Embryonic facial prominence (tissue), 1 donor: ENCODE measurements around the gene CARS1.

Experiments
- DNase-seq: peaks from one replicate; pipeline ENCODE4 v3.0.0-alpha.2; 2016; ENCODE audit errors: extremely low spot score

CARS1 gene

GRCh38 chr11:3037945-3038271, 19.3 kb downstream of the CARS1 start:
- no peak for DNase-seq

- no peak for DNase-seq
Observed at GRCh38 chr11:3037040-3037944, 19.9 kb downstream of the CARS1 start.

DNA sequence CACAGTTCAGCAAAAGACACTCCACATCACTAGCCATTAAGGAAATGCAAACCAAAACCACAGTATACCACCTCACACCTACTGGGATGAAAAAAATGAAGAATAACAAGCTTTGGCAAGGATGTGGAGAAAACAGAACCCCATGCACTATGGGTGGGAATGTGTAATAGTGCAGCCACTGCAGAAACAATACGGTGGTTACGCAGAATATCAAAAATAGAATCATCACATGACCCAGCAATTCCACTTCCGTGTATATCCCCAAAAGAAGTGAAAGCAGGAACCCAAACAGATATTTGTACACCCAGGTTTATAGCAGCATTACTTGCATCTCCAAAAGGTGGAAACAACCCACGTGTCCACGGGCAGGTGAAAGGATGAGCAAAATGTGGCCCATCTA, 20.8 kb downstream of the CARS1 start:
- DNase-seq = no peak

- DNase-seq = no peak
Observed at GRCh38 chr11:3035333-3035732, 21.9 kb downstream of the CARS1 start.

DNA sequence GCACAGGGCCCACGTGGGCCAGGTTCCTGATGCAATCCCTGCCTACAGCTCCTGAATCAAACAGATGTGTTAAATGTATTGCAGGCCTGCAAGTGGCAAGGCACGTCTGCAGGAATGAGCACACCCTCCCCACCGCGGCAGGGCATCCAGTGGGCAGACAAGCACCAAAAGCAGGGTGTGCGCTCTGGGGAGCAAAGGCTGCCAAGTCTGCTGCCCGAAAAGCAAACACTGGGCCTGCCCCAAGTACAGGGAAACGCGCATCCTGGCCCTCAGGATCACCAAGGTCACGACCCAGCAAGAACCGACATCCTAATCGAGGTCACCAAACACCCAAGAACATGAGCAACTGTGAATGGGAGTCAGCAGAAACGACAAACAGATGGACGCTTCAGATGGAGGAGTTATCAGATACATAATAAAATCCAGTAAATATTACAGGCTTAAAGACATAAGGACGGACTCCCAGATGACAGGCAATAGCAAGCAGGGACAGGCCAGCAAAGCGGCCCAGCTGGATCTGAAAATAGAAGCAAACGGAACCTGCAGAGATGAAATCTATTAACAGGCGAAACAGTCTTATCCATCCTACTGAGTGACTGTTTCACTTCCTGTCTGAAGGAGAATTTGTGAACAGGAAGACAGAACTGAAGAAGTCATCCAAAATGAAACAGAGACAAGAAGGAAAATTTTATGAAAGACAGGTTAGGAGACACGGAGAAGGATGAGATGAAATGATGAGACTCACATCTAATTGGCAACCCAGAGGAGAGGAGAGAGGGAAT, 26.7 kb downstream of the CARS1 start:
- no peak for DNase-seq

- no peak for DNase-seq
Observed at GRCh38 chr11:3028813-3029212, 28.4 kb downstream of the CARS1 start.

GRCh38 chr11:3026803-3027202, 30.4 kb downstream of the CARS1 start:
- DNase-seq = no peak

DNA sequence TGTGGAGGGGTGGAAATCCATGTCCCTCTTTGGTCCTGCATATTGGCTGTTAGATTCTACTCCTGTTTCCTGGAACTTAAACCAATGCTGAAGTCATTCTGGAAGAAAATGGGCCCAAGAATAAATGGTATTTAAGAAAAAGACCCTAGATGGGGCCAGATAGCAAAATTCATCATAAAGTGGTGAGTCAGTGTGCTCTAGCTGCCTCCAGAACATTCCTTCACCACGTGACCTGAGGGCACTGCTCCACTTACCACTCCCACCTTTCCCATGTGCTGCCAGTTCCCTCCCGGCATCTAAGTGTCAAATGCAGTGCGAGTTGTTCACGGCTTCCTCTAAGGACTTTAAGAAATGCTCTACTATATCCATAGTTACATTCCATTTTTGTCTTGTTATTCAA, 34.2 kb downstream of the CARS1 start:
- no peak for DNase-seq

- DNase-seq = no peak
Observed at GRCh38 chr11:3022300-3022967, 34.8 kb downstream of the CARS1 start.

DNA sequence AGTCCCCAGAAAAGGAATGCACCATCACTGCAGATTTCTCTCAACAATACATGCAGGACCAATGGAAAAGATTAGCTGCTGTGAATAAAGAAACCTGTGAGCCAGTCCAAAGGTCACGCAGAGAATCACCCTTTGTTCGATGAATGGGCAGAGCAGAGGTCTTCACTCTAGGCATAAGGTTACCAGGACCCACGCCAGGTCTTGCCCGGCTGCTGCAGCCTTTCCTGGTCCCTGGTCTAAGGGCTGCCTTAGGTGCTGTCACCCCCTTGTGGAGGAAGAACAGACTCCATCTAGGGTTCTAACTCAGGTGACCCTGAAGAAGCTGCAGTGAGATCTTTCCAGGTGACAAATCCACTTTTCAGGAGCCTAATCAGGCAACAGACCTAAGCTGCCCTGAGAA, 36.1 kb downstream of the CARS1 start:
- DNase-seq = no peak

DNA sequence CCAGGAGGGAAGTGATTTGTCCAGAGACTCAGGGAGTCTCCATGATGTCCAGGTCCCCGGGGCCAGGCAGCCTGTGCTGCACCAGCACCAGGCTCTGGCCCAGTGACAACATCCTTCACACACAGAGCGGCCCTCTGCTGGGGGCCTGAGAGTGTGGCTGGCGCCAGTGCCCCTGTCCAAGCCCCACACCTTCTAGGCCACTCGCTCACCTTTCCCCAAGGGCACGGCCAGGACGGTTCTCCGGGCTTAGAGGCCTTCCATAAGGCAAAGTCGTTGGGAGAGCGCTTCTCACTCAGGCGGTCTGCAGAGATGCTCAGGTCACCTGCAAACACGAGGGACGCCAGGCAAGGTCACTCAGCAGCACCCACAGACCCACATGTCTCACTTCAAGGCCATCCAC, 37.2 kb downstream of the CARS1 start:
- no peak for DNase-seq

- no peak for DNase-seq
Observed at GRCh38 chr11:3018596-3018995, 38.6 kb downstream of the CARS1 start.

DNA sequence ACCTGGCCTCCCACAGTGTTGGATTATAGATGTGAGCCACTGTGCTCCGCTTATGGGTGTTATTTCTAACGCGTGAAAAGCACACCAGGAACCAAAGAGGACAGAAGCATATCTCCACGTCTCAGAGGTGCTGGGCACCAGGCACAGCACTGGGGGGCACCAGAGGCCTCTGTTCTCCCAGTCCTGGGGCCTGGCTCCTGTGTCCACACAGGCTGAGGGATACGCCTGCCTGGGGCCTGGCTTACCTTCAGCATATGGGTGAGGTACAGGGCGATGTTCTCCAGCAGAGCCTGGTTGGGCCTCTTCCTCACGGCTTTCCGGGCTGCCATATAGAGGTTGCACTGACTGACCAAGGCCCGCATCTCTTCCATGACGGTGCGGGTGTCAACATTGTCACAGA, 40.4 kb downstream of the CARS1 start:
- no peak for DNase-seq

- DNase-seq = no peak
Observed at GRCh38 chr11:3015796-3016195, 41.4 kb downstream of the CARS1 start.

DNA sequence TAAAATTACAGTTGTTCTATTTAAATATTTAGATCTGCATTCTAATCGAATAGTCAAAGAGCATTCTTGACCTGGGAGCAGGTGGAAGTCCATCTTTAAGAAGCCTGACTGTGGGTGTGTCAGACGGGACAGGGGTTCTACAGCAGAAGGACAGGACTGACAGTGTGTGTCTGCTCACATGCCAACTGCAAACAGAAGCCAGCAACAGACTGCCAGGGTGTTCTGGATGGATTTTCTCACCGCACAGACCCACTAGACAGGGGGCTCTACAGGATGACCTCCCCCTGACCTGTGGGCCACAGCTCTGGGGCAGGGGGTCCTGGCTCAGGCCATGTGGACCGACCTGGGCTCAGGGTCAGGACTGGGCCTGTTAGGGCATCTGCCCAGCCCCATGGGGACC, 42.3 kb downstream of the CARS1 start:
- DNase-seq = no peak

- DNase-seq = no peak
Observed at GRCh38 chr11:3014057-3014938, 42.9 kb downstream of the CARS1 start.

- no peak for DNase-seq
Observed at GRCh38 chr11:3011891-3012885, 45.0 kb downstream of the CARS1 start.

DNA sequence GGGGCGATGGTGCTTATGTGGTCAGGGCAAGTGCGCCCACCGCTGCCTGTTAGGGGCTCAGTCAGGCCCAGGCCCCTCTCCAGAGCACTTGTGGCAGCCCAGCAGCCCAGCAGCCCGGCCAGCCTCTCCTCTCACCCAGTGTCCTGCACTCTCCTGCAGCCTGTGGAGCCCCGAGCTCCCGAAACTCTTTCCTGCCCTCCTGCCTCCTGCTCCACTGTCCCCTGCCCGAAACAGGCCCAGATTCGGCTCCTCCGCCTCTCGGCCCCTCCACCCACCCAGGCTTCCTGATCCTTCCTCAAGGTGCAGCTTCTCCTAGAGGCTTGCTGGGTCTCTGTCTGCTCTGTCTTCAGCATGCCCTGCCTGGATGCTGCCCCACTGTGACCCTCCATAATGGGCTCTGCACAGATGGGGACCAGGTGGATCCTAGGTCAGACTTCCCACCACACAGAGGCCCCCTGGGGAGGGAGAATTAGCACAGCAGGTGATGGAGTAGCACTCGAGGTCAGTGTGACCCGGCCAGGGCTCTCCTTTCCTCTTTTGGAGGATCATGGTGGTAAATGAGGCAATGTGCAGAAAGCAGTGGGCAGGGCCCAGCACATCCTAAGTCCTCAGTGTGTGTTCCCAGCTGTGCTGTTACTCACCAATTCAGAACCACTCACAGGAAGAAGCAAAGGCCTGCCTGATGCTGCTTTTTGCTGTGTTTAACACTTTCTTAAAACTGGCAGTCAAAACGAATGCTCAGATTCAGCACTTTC, 46.5 kb downstream of the CARS1 start:
- no peak for DNase-seq

DNA sequence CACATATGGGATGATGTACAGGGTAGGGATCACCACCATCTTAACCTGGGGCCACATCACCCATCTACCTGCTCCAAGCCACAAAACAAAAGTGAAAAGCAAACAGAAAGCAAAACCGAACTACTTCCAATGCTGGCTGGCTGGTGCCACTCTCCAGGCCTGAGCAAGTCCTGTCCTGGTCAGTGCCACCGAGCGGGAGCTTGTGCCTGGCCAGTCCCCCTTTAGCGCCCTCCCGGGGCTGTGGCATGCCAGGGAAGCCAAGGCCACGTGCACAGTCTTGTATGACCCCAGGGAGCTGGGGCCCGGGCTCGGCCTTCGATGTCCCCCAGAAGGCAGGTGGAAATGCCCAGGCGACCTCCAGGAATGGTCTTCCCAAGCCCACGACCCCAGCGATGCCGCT, 47.2 kb downstream of the CARS1 start:
- no peak for DNase-seq

- DNase-seq = no peak
Observed at GRCh38 chr11:3009481-3009880, 47.7 kb downstream of the CARS1 start.
